Measurements from ENCODE around the gene WDR43. TPM values are rescaled to one million over a fixed set of nuclear protein-coding genes. Genes with fewer than 3 reads are reported as not detected.

The WDR43 gene
- total and polyA plus RNA-seq, 8 donors = 30.5 to 46.6 (median 45.0) TPM

GRCh38 chr2:28950941-28951630 lies 56.6 kb downstream of the WDR43 start:
- H3K27me3 ChIP-seq = no peaks in the 10 kb centered on the region
- H3K27ac ChIP-seq = peak overlapping the region in 1 of 2 donors; percentile 81
- no peaks in the 10 kb centered on the region for H3K9me3 ChIP-seq
- no peak overlapping the region for H3K4me3 ChIP-seq
- intact Hi-C loops (cut with DNase I) = no loop called here
- peaks cover 0 to 38% of the 10 kb centered on the region in 2 donors for H3K4me1 ChIP-seq
- DNase-seq = no peak
- no peak for ATAC-seq
- peaks cover 0 to 38% of the 10 kb centered on the region in 2 donors for H3K36me3 ChIP-seq
- TF ChIP-seq CTCF (IDR thresholded peaks at IDR 0.05) = no peak

- no peak overlapping the region for H3K4me3 ChIP-seq
- H3K4me1 ChIP-seq = peaks cover 0 to 48% of the 10 kb centered on the region in 2 donors
- H3K9me3 ChIP-seq = no peaks in the 10 kb centered on the region
- ATAC-seq (peak; percentile 73), DNase-seq (no peak)
- peak overlapping the region in 1 of 2 donors; percentile 81 for H3K27ac ChIP-seq
- intact Hi-C loops (cut with DNase I) = no loop called here
- peaks cover 0 to 27% of the 10 kb centered on the region in 2 donors for H3K36me3 ChIP-seq
- no peak for TF ChIP-seq CTCF (IDR thresholded peaks at IDR 0.05)
- peaks cover 0 to 4% of the 10 kb centered on the region in 2 donors for H3K27me3 ChIP-seq
Measured at GRCh38 chr2:28951910-28952835, 57.7 kb downstream of the WDR43 start.

DNA sequence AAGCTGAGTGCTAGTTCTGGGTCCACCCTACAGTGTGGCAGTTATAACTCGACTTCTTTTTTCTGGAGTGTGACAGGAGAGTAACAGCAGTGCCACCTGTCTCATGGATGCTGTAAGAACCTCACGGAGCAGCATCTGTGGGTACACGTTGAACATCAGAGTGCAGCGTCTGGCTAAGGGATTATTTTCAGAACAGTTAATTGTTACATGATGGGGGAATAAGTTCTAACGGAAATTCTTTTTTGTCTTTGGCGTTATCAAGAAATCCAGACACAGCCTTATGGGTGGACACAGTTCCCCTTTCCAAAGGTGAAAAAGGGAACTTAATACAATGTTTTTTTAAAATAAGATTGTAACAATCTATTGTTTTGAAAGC lies 58.4 kb downstream of the WDR43 start:
- no peak overlapping the region for H3K4me3 ChIP-seq
- ATAC-seq = peak; percentile 12
- intact Hi-C loops (cut with DNase I) = no loop called here
- peaks cover 0 to 4% of the 10 kb centered on the region in 2 donors for H3K27me3 ChIP-seq
- H3K27ac ChIP-seq = peak overlapping the region in 1 of 2 donors; percentile 81
- peaks cover 0 to 48% of the 10 kb centered on the region in 2 donors for H3K4me1 ChIP-seq
- DNase-seq = no peak
- no peak for TF ChIP-seq CTCF (IDR thresholded peaks at IDR 0.05)
- no peaks in the 10 kb centered on the region for H3K9me3 ChIP-seq
- H3K36me3 ChIP-seq = peaks cover 0 to 21% of the 10 kb centered on the region in 2 donors

- H3K27ac ChIP-seq = no peak overlapping the region
- DNase-seq (peak in 1 of 4 donors; percentile 13), ATAC-seq (no peak)
- H3K4me3 ChIP-seq = no peak overlapping the region
- H3K36me3 ChIP-seq = no peaks in the 10 kb centered on the region
- peaks cover 0 to 44% of the 10 kb centered on the region in 2 donors for H3K4me1 ChIP-seq
- no peak for TF ChIP-seq CTCF (IDR thresholded peaks at IDR 0.05)
- H3K9me3 ChIP-seq = no peaks in the 10 kb centered on the region
- intact Hi-C loops (cut with DNase I) = no loop called here
- peaks cover 0 to 4% of the 10 kb centered on the region in 2 donors for H3K27me3 ChIP-seq
Measured at GRCh38 chr2:28955467-28955866, 61.0 kb downstream of the WDR43 start.

DNA sequence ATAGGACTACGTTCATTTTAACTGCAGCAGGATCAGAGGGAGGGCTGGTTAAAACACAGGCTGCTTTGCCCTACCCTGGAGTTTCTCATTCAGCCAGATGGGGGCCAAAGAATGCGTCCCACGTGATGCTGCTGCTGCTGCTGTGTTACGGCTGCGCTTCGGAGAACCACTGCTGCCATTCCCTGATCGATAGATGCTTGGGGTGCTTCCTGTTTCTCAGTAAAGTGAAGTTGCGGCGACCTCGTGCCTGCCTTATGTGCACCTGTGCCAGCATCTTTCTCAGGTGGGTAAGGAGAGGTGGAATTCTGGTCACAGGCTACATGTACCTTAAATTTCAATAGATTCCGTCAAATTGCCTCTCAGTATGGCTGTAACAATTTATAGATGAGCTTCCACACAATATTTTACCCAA lies 62.0 kb downstream of the WDR43 start:
- peaks cover 0 to 34% of the 10 kb centered on the region in 2 donors for H3K4me1 ChIP-seq
- peaks cover 0 to 4% of the 10 kb centered on the region in 2 donors for H3K27me3 ChIP-seq
- peak overlapping the region in 1 of 2 donors; percentile 17 for H3K4me3 ChIP-seq
- ATAC-seq (peak; percentile 8), DNase-seq (peak in 1 of 4 donors; percentile 20)
- H3K27ac ChIP-seq = no peak overlapping the region
- TF ChIP-seq CTCF (IDR thresholded peaks at IDR 0.05) = no peak
- no peaks in the 10 kb centered on the region for H3K36me3 ChIP-seq
- intact Hi-C loops (cut with DNase I) = no loop called here
- no peaks in the 10 kb centered on the region for H3K9me3 ChIP-seq

All from left lung (tissue), 10 donors.